CD14-positive monocyte (primary cell): Measurements from ENCODE around the gene SF3B4. TPM values are rescaled to one million over a fixed set of nuclear protein-coding genes. Genes with fewer than 3 reads are reported as not detected.

ENCODE experiments used
- DNase-seq, 3 donors: peaks; one replicate each; pipeline ENCODE4 v3.0.0-alpha.2; 2011 to 2022
- H2AFZ ChIP-seq: 2 replicates; pipeline ENCODE4 v1.6.0; 2012; ENCODE audit warnings: mild to moderate bottlenecking, low read depth, low read length, inconsistent platforms; ENCODE audit not compliant: insufficient read depth, poor library complexity, severe bottlenecking
- H3K27ac ChIP-seq, 2 donors: 1 replicate in 1 of 2; 2 replicates in 1 of 2; pipeline ENCODE4 v1.5.1; 2012 to 2013; ENCODE audit warnings: low read length in 2 of 2, control low read depth in 1 of 2, inconsistent platforms in 1 of 2, low read depth in 1 of 2, mild to moderate bottlenecking in 1 of 2
- H3K27me3 ChIP-seq, 2 donors: one replicate each; pipeline versions ENCODE4 v1.6.0 to v1.6.1; 2011 to 2013; ENCODE audit warnings: low read length in 2 of 2; ENCODE audit not compliant: control insufficient read depth in 2 of 2, insufficient read depth in 2 of 2
- H3K36me3 ChIP-seq, 2 donors: replicated peaks in 1 of 2; 1 replicate in 1 of 2; 2 replicates in 1 of 2; pipeline versions ENCODE4 v1.5.1 to v1.6.1; 2012 to 2013; ENCODE audit warnings: low read length in 2 of 2, control low read depth in 1 of 2, inconsistent platforms in 1 of 2, mild to moderate bottlenecking in 1 of 2; ENCODE audit not compliant: insufficient read depth in 2 of 2, control insufficient read depth in 1 of 2
- H3K4me1 ChIP-seq, 2 donors: 1 replicate in 1 of 2; 2 replicates in 1 of 2; pipeline versions ENCODE4 v1.5.1 to v1.6.1; 2012 to 2013; ENCODE audit warnings: low read length in 2 of 2, control low read depth in 1 of 2, inconsistent platforms in 1 of 2, mild to moderate bottlenecking in 1 of 2, moderate library complexity in 1 of 2; ENCODE audit not compliant: insufficient read depth in 2 of 2, control insufficient read depth in 1 of 2
- H3K4me2 ChIP-seq: replicated peaks from 2 replicates; pipeline ENCODE3; 2012; ENCODE audit warnings: low read length, moderate library complexity, mild to moderate bottlenecking; ENCODE audit not compliant: poor library complexity, severe bottlenecking; ENCODE audit errors: extremely low read depth
- H3K4me3 ChIP-seq, 3 experiments: fragments of 200-600 bp in 1 of 3; sonication (generic) in 1 of 3; replicated peaks in 1 of 3; 1 replicate in 2 of 3; 2 replicates in 1 of 3; pipeline ENCODE4 v1.5.1; 2011 to 2013; ENCODE audit warnings: low read length in 3 of 3, mild to moderate bottlenecking in 3 of 3, control low read depth in 2 of 3, low read depth in 2 of 3, inconsistent platforms in 1 of 3, moderate library complexity in 1 of 3
- H3K79me2 ChIP-seq: 2 replicates; pipeline ENCODE4 v1.6.0; 2012; ENCODE audit warnings: mild to moderate bottlenecking, control low read depth, inconsistent platforms, low read length, moderate library complexity; ENCODE audit not compliant: insufficient read depth
- H3K9ac ChIP-seq: 2 replicates; pipeline ENCODE4 v1.6.0; 2017; ENCODE audit warnings: low read length, mild to moderate bottlenecking; ENCODE audit not compliant: insufficient read depth, poor library complexity, severe bottlenecking
- H3K9me3 ChIP-seq, 2 donors: replicated peaks in 1 of 2; 1 replicate in 1 of 2; 2 replicates in 1 of 2; pipeline versions ENCODE4 v1.5.1 to v1.6.1; 2012 to 2013; ENCODE audit warnings: low read length in 2 of 2, control low read depth in 1 of 2; ENCODE audit not compliant: control insufficient read depth in 1 of 2, insufficient read depth in 1 of 2
- H4K20me1 ChIP-seq: 2 replicates; pipeline ENCODE4 v1.6.0; 2012; ENCODE audit warnings: mild to moderate bottlenecking, low read length, control low read depth, moderate library complexity; ENCODE audit not compliant: insufficient read depth
- H3K27ac Mint-ChIP-seq, 7 donors: one replicate each; pipeline ENCODE4 v1.8.0; 2020; ENCODE audit warnings: mild to moderate bottlenecking in 7 of 7, mixed read lengths in 7 of 7, moderate library complexity in 6 of 7, inconsistent platforms in 2 of 7
- H3K27me3 Mint-ChIP-seq, 3 donors: one replicate each; pipeline ENCODE4 v1.8.0; 2021 to 2022; ENCODE audit warnings: low read depth in 3 of 3, mild to moderate bottlenecking in 3 of 3, mixed read lengths in 3 of 3, moderate library complexity in 3 of 3, inconsistent platforms in 1 of 3
- H3K36me3 Mint-ChIP-seq, 2 donors: one replicate each; pipeline ENCODE4 v1.8.0; 2020; ENCODE audit warnings: mixed read lengths in 2 of 2, inconsistent platforms in 1 of 2, mild to moderate bottlenecking in 1 of 2
- H3K4me1 Mint-ChIP-seq: one replicate; pipeline ENCODE4 v1.8.0; 2020; ENCODE audit warnings: mild to moderate bottlenecking, mixed read lengths
- H3K4me3 Mint-ChIP-seq, 2 donors: one replicate each; pipeline ENCODE4 v1.8.0; 2020; ENCODE audit warnings: mild to moderate bottlenecking in 2 of 2, mixed read lengths in 2 of 2, moderate library complexity in 1 of 2
- H3K9me3 Mint-ChIP-seq, 7 donors: one replicate each; pipeline ENCODE4 v1.8.0; 2020 to 2022; ENCODE audit warnings: mixed read lengths in 7 of 7, mild to moderate bottlenecking in 6 of 7, moderate library complexity in 6 of 7, inconsistent platforms in 2 of 7
- WGBS: methylation state at CpG from one replicate; pipeline ENCODE4 v1.1.5; 2013; ENCODE audit warnings: missing lambda C conversion rate; ENCODE audit not compliant: insufficient coverage; 5-methylcytosine and 5-hydroxymethylcytosine counted together
- intact Hi-C, 2 donors: fragments of 100-400 bp; cut with micrococcal nuclease; formaldehyde crosslinking; loops; one replicate each; pipeline versions ENCODE4 v1.15.0 to v1.15.1; 2023
- polyA plus RNA-seq, 3 donors: library from polyadenylated mRNA; depleted of rRNA in 1 of 3; unstranded in 2 of 3; stranded (reverse) in 1 of 3; fragments of 300-500 nt in 2 of 3; fragments of >200 nt in 1 of 3; fragmentation: Illumina TruSeq in 2 of 3; gene quantifications; 1 replicate in 2 of 3; 2 replicates in 1 of 3; pipeline ENCODE4 v1.2.3, GENCODE V29; 2012 to 2021
- TF ChIP-seq, protein P1 (sequence below): fragments of 200-600 bp; IDR thresholded peaks from one replicate; pipeline ENCODE4 v1.8.0; 2022; ENCODE audit warnings: antibody characterized with exemption, mild to moderate bottlenecking

The SF3B4 gene
- polyA plus RNA-seq, 3 donors: 52.2 to 78.6 (median 64.6) TPM

DNA sequence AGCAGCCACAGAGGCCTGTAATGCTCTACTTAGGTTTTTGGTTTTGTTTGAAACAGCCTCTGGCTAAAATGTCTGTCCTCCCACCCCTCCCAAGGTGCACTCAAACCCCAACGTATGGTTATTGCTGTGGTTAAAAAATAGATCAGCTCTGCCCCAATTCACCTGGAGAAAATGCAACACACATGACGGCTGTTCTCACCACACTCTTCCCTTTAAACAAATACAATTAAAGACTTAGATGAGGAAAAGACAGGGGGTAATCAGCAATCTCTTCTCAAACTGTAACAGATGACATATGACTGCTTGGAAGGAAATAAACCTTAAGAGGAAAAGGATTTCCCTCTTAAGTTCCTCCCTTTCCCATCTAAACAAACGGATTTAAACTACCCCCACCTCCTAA is 15.3 kb upstream of the SF3B4 start:
- Histone ChIP-seq H3K4me2 (no peak overlapping the region), H3K9me3 (no peaks in the 10 kb centered on the region), H3K79me2 (no peaks in the 10 kb centered on the region), H3K27me3 (peaks cover 0 to 7% of the 10 kb centered on the region in 2 donors), H2AFZ (no peak overlapping the region), H3K9ac (no peak overlapping the region), H3K36me3 (no peaks in the 10 kb centered on the region), H4K20me1 (no peaks in the 10 kb centered on the region), H3K27ac (no peak overlapping the region), H3K4me3 (no peak overlapping the region), H3K4me1 (peaks cover 20 to 22% of the 10 kb centered on the region in 2 donors)
- Mint-ChIP-seq H3K27me3 (peaks cover 9 to 26% (median 10%) of the 10 kb centered on the region in 3 donors), H3K27ac (no peak overlapping the region), H3K36me3 (peaks cover 0 to 3% of the 10 kb centered on the region in 2 donors), H3K9me3 (peaks cover 0 to 2% (median 0%) of the 10 kb centered on the region in 7 donors), H3K4me1 (peaks cover 16% of the 10 kb centered on the region), H3K4me3 (no peak overlapping the region)
- TF ChIP-seq, protein P1, sequence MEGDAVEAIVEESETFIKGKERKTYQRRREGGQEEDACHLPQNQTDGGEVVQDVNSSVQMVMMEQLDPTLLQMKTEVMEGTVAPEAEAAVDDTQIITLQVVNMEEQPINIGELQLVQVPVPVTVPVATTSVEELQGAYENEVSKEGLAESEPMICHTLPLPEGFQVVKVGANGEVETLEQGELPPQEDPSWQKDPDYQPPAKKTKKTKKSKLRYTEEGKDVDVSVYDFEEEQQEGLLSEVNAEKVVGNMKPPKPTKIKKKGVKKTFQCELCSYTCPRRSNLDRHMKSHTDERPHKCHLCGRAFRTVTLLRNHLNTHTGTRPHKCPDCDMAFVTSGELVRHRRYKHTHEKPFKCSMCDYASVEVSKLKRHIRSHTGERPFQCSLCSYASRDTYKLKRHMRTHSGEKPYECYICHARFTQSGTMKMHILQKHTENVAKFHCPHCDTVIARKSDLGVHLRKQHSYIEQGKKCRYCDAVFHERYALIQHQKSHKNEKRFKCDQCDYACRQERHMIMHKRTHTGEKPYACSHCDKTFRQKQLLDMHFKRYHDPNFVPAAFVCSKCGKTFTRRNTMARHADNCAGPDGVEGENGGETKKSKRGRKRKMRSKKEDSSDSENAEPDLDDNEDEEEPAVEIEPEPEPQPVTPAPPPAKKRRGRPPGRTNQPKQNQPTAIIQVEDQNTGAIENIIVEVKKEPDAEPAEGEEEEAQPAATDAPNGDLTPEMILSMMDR: no peak
- DNase-seq: no peak
- WGBS: 33% methylated on average over 1 of the region's 3 CpGs
- intact Hi-C loops: no loop called here

- Histone ChIP-seq H4K20me1 (no peaks in the 10 kb centered on the region), H2AFZ (no peak overlapping the region), H3K9me3 (no peaks in the 10 kb centered on the region), H3K4me1 (peaks cover 27 to 28% of the 10 kb centered on the region in 2 donors), H3K27me3 (peaks cover 0 to 7% of the 10 kb centered on the region in 2 donors), H3K4me2 (no peak overlapping the region), H3K9ac (no peak overlapping the region), H3K36me3 (no peaks in the 10 kb centered on the region), H3K4me3 (no peak overlapping the region), H3K79me2 (no peaks in the 10 kb centered on the region), H3K27ac (no peak overlapping the region)
- peaks cover 0 to 2% (median 0%) of the 10 kb centered on the region in 7 donors for H3K9me3 Mint-ChIP-seq
- no peak for DNase-seq
- H3K4me1 Mint-ChIP-seq: peaks cover 23% of the 10 kb centered on the region
- H3K27me3 Mint-ChIP-seq: peaks cover 9 to 23% (median 10%) of the 10 kb centered on the region in 3 donors
- intact Hi-C loops: no loop called here
- no peak overlapping the region for H3K4me3 Mint-ChIP-seq
- H3K36me3 Mint-ChIP-seq: peaks cover 0 to 3% of the 10 kb centered on the region in 2 donors
- no peak overlapping the region for H3K27ac Mint-ChIP-seq
- 80% methylated on average over 1 of the region's 5 CpGs for WGBS
- TF ChIP-seq, protein P1: no peak
These were observed 14.6 kb upstream of the SF3B4 start for GRCh38 chr1:149942207-149942606.
